ENCODE results near the gene TPD52L2. TPM values are rescaled to one million over a fixed set of nuclear protein-coding genes. Genes with fewer than 3 reads are reported as not detected.

Gene TPD52L2
- total RNA-seq = 127 and 187 TPM in 2 replicates

DNA sequence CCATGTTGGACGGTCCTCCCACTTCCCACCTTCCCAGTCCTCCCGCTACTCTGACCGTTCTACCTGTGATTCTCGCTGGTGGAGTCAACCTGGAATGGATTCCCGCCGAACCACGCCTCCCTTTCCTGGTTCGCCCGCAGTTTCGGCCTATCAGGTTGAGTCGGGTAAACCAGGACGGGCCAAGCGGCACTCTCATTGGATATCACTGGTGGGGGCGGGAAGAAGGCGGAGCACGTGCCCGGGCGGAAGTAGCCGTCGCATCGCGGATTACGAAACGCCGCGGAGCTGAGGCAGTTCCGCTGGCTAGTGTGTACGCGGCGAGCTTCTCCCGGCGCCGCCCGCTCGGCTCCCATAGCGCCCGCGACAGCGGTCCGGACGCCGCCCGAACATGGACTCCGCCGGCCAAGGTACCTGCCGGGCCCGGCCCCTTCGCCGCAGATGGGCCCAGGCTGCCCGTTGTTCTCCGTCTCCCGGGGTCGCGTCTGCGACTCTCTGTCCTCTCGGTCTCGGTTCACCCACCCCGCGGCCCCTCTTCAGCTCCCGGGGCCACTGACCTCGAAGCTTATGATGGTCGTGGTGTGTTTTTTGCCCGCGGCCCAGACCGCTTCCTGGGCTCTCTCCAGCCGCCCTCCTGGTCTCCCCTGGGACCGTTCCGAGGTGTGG lies at the start of gene TPD52L2:
Gene TPD52L2, plus strand, starts transcription at position 293 of the 663 bp plus-strand sequence. Its CDS starts 96 bp downstream, at position 389.

GRCh38 chr20:63830841-63831588 lies 34.1 kb upstream of the TPD52L2 start, which contains the start of gene ZBTB46:
TSS of gene ZBTB46 (minus strand) at chr20:63831264. CDS start at chr20:63790757, 40,507 bp downstream.

DNA sequence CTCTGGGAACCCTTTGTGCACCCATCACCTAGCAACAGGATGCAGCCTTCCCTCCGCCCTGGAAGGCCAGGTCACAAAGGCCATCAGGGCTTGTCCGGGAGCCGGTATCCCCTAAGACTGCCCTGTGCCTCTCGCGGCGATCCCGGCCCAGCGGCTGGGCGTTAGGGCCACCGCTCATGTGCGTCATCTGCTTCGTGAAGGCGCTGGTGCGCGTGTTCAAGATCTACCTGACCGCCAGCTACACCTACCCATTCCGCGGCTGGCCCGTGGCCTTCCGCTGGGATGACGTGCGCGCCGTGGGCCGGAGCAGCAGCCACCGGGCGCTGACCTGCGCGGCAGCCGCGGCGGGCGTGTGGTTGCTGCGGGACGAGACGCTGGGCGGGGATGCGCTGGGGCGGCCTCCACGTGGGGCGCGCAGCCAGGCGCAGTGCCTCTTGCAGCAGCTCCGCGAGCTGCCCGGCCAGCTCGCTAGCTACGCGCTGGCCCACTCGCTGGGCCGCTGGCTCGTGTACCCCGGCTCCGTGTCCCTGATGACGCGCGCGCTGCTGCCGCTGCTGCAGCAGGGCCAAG lies 3.6 kb upstream of the TPD52L2 start, which contains the start of gene ABHD16B:
Gene ABHD16B, plus strand, starts transcription at position 134 of the 570 bp plus-strand sequence. Its CDS starts 43 bp downstream, at position 177.

DNA sequence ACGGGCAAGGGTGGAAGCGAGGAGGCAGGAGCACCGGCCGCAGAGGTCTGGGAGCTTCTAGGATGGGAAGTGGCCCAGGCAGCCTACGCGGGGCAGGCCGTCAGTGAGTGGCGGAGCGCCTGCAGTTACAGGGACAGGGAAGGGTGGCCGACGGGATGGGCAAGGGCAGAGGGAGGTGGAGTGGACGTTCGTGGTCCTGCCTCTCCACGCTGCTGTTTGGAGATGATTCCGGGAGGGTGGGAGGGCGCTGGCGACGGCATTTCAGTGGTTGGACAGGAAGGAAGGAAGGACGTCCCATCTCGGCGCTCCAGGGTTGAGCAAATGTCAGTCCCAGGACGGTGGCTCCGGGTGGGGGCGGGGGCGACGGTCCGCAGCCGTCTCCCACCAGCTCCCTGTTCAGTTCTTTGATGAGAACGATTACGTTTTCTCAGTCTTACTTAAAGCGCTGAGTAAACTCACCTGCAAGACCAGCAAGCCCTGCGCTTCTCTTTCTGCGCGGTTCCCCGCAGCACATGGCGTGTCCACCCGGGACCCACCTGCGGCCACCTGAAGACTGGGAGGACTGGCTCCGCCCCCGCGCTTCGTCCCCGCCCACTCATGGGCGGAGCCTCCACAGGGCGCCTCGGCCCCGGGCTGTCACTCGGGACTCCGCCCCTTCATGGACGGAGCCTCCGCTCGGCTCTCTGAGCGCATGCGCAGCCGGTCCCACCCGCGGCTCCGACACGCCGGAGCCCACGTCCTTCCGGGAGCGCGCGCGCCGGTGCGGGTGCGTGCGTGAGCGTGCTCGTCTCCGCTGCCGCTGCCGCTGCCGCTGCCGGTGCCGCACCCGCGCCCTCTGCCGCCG lies 29.5 kb downstream of the TPD52L2 start, which contains the start of gene DNAJC5:
Gene DNAJC5, plus strand, starts transcription at position 769 of the 844 bp plus-strand sequence. CDS start 33,220 bp downstream, outside the sequence.

Other genes starting within 250 kb of the TPD52L2 start
- 8.9 and 13.6 TPM in 2 replicates for gene GMEB2, start 238.2 kb upstream of the TPD52L2 start, total RNA-seq
- gene STMN3, start 211.8 kb upstream of the TPD52L2 start, total RNA-seq = 2.7 and 6.7 TPM in 2 replicates
- 7.1 and 14.3 TPM in 2 replicates for gene RTEL1, start 207.0 kb upstream of the TPD52L2 start, total RNA-seq
- 16.3 and 95.5 TPM in 2 replicates for gene TNFRSF6B, start 168.6 kb upstream of the TPD52L2 start, total RNA-seq
- 35.3 and 43.2 TPM in 2 replicates for gene ARFRP1, start 157.3 kb upstream of the TPD52L2 start, total RNA-seq
- gene ZGPAT, start 157.2 kb upstream of the TPD52L2 start, total RNA-seq = 19.3 and 23.6 TPM in 2 replicates
- gene LIME1, start 128.6 kb upstream of the TPD52L2 start, total RNA-seq = 2.7 and 8.9 TPM in 2 replicates
- gene SLC2A4RG, start 125.5 kb upstream of the TPD52L2 start, total RNA-seq = 14.3 and 24.8 TPM in 2 replicates
- 0.42 and 0.59 TPM in 2 replicates for gene ZBTB46, start 34.0 kb upstream of the TPD52L2 start, total RNA-seq
- gene ABHD16B, start 3.8 kb upstream of the TPD52L2 start, total RNA-seq = 0.09 TPM in 1 of 2 replicates, not detected in the other
- gene DNAJC5, start 29.9 kb downstream of the TPD52L2 start, total RNA-seq = 79.7 and 83.4 TPM in 2 replicates
- 15.7 and 22.6 TPM in 2 replicates for gene UCKL1, start 91.1 kb downstream of the TPD52L2 start, total RNA-seq
- 6.2 and 10.6 TPM in 2 replicates for gene ZNF512B, start 104.7 kb downstream of the TPD52L2 start, total RNA-seq
- 0.30 and 2.4 TPM in 2 replicates for gene SAMD10, start 114.4 kb downstream of the TPD52L2 start, total RNA-seq
- gene PRPF6, start 115.9 kb downstream of the TPD52L2 start, total RNA-seq = 58.2 and 72.9 TPM in 2 replicates
- gene C20orf204, start 170.9 kb downstream of the TPD52L2 start, total RNA-seq = 0.88 and 0.89 TPM in 2 replicates
- gene SOX18, start 184.4 kb downstream of the TPD52L2 start, total RNA-seq = under 0.01 TPM in 1 of 2 replicates, not detected in the other
- 27.2 and 35.3 TPM in 2 replicates for gene TCEA2, start 197.9 kb downstream of the TPD52L2 start, total RNA-seq
- 14.0 and 16.0 TPM in 2 replicates for gene RGS19, start 214.2 kb downstream of the TPD52L2 start, total RNA-seq
- gene OPRL1, start 214.8 kb downstream of the TPD52L2 start, total RNA-seq = 3.0 TPM in 2 replicates
- not detected in 2 replicates for gene LKAAEAR1, start 219.1 kb downstream of the TPD52L2 start, total RNA-seq
- not detected in 2 replicates for gene NPBWR2, start 242.3 kb downstream of the TPD52L2 start, total RNA-seq

Measured in smooth muscle cell of the umbilical artery (primary cell).